ENCODE data around the gene GLP1R.

Gene GLP1R

DNA sequence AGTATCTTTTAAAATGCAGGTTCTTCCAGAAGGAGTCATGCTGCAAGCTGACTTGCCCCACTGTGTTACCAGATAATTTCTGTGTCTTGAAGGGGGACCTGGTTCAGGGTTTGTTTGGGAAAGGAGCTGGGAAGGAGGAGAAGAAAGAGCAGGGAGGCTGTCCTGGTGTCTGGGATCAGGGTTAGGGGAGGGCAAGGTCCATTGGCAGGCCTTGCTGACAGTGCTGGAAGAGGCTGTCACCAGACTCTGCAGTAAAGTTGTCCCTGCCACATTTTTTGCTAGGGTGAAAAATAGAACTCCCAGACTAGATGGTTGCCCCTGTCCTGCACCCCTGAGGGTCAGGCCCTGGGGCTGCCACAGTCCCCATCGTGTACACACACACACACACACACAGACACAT lies 14.9 kb downstream of the GLP1R start:
- DNase-seq: no peak

DNA sequence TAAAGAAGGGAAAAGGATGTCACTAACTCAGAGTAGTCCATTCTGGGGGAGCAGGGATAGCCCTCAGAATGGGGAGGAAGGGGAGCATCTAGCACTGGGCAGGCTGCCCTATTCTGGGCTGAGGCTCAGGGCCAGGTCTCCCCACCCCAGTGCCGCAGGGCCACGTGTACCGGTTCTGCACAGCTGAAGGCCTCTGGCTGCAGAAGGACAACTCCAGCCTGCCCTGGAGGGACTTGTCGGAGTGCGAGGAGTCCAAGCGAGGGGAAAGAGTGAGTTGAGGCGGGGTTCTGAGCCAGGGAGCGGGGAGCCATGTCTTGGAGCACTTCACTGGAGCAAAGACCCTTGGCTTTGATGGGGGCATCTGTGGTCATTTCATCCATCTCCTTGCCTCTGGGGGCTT lies 17.0 kb downstream of the GLP1R start:
- DNase-seq: no peak

DNA sequence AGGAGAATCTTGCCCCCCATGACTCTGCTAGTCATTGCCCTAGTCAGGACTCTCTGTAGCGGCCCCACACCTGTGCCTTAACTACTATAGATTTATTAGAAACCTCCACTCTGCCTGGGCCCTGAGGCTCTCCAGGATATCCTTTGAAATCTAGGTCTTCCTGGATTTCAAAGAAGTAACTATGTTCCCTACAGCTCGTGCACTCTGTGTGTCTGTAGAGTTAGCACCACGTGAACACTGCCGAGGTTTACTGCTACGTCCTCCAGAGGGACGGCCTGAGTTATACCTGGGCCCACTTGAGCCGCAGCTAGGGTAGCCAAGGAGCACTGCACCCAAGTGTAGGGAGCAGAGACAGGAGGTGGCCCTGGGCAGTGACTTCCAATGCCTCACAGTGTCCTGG lies 19.8 kb downstream of the GLP1R start:
- DNase-seq: no peak

DNA sequence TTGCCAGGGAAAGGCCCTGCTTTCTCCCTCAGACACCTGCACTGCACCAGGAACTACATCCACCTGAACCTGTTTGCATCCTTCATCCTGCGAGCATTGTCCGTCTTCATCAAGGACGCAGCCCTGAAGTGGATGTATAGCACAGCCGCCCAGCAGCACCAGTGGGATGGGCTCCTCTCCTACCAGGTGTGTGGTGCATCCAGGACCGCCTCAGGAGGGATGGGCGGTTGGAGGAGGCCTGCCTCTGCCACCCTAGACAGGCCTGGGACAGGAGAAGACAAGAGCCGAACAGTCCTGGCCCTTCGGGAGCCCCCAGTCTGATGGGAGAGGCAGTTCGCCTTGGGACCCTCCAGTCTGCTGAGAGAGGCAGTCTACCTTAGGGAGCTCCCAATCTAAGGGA lies 24.2 kb downstream of the GLP1R start:
- no peak for DNase-seq

DNA sequence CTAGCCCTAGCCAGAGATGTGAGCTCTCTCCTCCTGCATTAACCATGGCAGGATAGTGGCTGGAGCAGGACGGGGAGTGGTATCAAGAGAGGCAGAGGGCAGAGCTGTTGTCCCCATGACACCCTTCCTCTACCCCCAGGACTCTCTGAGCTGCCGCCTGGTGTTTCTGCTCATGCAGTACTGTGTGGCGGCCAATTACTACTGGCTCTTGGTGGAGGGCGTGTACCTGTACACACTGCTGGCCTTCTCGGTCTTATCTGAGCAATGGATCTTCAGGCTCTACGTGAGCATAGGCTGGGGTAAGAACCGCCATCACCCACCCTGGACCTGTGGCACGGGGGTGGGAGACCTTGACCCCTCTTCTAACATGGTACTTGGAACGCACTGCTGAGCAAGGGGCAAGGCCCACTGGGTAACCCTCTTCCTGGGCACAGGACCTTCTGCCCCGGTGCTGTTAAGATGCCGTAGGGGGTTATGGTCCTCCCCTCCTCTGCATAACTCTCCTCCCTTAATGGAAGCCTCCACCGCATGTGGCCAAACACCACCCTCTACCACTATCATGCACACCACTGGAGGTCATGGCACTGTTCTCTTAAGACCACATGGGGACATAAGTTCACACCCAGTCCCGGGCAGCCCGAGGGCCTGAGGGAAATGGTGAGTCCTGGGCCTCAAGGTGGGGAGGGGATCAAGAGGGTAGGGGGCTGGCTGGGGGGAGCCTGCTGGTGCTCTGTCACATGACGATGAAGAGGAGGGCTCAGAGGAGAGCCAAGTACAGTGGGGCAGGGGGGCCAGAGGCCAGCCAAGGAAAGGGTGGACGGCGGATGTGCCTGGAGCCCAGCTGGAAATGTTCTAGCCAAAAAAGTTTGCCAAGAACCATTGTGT lies 25.1 kb downstream of the GLP1R start:
- DNase-seq: no peak

DNA sequence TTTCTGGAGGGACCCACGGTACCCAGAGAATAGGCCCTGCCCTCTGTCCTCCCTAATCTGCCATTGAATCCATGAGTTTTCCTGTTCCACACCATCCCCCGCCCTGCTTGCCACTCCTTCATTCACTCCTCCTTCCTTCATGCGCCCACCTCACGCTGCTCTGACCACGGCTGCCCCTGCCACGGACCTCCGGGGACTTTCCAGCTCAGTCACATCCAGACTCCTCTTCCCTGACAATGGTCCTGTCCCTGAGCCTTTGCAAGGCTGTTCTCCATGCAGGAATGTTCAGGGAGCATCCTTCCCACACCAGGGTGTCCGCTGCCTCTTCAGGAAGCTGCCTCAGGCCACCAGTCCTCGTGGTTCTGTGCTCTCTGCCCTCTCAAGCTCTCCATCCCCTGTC lies 25.9 kb downstream of the GLP1R start:
- no peak for DNase-seq

DNA sequence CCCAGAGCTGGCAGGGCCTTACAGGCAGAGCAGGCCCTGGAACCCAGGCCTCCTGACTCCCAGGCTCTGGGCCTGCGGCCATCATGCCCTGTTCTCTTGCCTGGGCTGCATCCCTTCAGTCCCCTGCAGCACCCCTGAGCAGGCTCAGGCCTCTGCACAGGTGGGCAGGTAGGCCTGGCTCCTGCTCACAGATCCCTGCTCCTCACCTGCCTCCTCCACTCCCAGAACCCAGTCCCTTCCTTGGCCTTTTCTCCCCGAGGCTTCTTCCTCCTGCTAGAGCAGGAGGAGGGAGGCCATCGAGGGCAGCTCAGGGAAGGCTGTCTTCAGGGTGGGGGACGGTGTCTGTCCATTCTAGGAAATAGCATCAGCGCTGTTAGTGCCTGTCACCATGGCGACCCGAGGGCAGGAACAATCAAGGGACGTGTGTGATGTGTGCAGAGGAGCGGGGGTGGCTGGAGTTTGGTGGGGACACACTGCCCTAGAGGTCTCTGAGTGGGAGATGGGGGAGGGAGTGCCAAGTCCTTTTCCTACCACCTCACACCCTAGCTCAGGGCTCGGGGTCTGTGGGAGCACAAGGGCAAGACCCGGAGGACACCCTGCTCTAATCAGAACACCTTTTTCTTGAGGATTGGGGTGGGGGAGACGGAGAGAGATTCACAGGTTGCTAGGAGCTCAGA lies 26.6 kb downstream of the GLP1R start:
- no peak for DNase-seq

DNA sequence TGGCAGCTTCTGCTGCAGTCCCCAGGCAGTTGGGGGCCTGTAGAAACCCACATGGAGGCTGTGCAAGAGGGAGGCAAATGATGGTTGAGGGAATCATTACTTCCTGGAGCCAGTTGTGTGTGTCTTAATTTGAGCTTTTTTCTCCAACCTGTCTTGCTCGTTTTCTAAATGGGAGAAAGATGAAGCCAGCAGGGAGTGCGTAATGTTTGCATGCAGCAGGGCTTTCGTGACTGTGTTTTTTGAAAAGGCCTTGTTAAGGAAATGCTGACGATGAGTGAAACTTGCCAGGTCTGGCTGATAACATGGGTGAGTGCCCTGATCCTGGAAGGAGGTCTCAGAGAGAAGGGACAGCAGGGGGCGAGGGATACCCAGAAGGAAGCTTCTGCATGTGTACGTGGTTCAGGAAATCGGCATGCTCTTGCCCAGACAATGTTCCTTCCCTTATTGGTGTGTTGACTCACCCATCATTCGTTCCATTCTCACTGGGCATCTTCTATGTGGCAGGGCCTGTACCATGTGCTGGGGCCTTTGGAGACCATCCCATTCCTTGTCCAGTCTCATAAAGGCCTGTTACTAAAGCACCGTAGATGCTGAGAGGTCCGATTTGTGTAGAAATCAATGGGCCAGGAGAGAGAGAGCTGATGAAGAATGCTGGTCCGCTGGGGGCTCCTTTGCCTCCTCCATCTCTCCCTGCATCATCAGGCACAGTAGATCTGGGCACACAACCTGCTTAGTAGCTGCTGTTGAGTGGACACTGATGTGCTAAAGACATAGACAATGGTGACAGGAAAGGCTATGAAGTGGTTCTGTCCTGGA lies 27.4 kb downstream of the GLP1R start:
- DNase-seq: no peak

DNA sequence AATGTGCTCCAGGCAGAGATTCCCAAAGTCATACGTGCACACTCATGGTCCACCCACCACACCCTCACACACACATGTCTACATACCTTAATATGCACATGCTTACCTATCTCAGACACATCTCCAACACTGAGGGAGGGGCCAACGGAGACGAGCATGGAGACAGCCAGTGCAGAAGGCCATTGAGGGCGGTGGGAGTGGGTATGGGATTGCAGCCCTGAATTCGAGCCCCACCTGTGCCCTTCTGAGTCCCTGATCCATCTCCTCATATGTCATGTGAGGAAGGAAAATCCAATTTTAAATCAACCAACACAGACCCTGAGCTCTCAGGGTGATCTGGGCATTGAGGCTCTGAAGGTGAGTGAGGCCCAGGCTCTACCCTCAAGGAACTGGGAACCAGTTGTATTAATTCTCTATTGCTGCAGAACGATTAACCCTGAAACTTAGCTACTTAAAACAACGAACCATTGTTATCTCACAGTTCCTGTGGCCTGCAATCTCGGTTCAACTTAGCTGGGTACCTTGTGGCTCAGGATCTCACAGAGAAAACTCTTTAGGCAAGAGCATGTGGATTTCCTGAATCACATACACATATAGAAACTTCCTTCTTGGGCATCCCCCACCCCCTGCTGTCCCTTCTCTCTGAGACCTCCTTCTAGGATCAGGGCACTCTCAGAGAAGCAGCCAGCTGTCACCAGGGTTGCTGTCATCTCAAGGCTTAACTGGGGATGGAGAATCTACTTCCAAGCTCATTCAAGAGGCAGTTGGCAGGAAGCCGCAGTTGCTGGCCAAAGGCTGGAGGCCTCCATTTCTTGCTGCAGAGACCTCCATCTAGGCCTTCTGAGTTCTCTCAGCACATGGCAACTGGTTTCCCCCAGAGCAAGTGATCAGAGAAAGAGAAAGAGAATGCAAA lies 28.3 kb downstream of the GLP1R start:
- DNase-seq: no peak

DNA sequence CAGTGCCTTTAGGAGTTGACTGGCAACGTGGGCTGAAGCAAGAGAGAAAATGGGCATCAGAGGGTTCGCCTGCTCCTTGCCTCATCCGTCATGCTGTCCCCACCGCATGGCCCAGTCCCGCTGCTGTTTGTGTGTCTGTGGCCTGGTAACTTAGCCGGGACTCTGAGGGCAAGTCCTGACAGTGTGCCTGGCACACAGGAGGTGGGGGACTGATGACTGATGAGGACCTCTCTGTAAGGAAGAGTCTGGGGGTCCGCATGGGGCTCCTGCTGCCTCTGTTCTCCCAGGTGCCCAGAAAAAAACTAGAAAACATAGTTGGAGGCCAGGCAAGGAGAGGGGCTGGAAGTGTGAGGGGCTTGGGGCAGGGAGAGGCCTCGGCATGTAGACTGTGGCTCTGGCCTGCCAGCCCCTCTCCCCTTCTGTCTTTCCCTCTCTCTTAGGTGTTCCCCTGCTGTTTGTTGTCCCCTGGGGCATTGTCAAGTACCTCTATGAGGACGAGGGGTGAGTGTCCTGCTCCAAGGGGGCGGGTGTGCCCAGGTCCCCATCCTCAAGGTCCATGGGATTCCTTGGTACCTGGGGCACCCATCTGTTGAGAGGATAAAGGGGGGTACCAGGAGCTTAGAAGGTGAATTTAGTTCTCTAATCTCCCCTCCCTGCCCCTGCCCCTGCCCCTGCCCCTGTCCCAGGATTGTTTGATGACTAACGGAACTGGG lies 29.5 kb downstream of the GLP1R start:
- no peak for DNase-seq

DNA sequence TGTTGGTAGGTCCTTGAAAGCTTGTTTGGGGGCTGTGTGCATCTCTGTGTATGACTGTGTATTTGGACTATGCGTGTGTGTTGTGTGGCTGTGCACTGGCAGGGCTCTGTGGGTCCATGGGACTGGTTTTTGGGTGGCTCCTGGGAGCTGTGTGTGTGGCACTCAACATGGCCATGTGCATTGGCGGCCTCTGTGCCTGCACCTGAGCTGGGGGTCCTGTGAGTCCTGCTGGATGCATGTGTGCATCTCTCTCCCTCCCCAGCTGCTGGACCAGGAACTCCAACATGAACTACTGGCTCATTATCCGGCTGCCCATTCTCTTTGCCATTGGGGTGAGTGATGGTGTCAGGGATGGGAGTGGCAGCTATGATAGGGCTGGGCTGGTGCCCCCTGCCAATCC lies 30.1 kb downstream of the GLP1R start:
- DNase-seq: no peak

DNA sequence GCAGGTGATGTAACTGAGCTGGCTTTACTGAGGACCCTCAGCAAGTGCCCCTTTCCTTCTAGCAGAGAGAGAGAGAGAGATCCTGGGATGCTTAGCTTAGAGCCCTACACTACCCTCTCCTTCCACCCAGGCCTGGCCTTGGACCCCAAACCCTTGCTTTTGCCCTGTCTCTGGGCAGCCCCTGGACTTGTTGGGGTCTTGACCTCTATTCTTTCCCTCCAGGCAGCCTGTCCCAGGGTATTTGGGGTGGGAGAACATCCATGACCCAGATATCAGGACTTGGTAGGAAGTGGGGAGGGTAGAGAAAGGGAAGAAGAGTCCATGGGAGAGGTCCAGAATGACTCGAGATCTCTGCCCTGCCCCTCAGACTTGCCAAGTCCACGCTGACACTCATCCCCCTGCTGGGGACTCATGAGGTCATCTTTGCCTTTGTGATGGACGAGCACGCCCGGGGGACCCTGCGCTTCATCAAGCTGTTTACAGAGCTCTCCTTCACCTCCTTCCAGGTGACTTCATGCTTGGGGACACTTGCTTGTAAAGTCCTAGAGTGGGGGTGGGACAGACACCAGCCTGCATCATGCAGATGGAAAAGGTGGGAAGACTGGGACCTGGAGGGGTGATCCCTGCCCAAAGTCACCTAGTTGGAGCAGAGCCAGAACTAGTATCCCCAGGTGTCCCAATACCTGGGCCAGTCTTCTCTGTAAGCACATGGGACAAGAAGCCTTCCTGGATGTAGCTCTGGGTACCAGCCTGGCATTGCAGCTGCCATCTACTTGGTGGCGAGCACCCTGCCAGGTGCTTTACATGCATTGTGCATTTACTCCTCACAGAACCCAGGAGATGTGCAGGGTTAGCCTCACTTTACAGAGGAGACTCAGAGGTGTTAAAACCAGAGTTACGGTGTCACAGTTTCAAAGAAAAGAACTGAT lies 30.9 kb downstream of the GLP1R start:
- DNase-seq: no peak

DNA sequence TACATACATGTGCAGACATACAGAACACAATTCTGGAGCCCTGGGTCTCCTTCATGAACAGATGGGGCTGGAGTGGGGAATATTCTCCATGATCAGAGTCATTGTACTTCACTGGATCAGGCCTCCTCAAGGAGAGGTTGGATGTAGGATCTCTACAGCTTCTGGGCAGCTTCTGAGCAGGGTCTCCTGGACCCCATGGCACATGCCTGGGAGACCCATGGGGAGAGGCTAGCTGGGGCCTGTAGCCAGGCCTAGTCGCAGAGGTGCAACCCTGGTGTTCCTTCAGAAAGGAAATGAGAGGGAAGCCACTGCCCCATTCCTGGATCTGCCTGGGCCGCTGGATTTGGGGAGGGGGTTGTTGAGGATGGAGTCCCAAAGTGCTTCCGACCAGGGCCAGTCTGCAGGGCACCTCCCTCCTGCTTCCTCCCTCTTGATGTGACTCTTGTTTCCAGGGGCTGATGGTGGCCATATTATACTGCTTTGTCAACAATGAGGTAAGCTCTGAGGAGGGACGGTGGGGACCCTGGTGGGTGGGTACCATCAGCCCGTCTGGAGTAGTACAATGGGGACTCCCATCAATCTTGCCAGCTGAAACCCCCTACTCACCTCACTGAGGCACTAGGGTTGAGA lies 31.8 kb downstream of the GLP1R start:
- DNase-seq: no peak

DNA sequence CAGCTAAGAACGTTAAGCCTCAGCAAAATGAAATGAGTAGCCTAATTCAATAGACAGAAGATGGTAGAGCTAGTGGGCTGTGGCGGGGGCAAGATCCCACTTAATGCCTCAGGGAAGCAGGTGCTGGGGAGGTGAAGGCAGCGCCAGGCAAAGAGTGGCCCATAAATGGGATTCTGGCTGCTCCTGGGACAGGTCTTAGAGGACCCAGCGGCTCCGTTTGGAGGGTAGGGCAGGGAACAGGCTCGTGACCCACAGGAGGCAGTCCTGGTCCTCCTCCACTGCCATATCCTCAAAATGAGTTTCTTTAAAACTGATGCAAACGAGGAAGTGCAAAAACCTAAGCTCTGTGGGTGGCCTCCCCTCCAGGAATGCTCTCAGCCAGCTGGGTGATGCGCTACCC lies 33.7 kb downstream of the GLP1R start:
- DNase-seq: peak; percentile 48

DNA sequence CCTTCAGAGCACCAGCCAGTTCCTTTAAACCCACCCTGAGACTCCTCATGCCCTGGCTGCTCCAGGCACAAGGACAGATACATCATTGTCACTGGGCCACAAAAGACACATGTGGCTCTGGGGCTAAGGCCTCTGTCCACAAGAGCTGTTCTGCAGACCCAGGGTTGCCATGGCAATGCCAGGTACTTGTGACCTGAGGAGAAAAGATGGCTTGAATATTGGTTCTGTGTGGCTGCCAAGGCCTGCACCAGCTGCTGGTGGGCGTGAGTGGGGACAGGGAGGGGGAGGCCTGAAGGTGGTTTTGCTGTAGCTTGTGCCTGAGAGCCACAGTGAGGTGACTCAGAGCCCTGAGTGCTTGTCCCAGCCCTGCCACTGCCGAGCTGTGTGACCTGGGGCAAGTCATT lies 34.7 kb downstream of the GLP1R start:
- no peak for DNase-seq

DNA sequence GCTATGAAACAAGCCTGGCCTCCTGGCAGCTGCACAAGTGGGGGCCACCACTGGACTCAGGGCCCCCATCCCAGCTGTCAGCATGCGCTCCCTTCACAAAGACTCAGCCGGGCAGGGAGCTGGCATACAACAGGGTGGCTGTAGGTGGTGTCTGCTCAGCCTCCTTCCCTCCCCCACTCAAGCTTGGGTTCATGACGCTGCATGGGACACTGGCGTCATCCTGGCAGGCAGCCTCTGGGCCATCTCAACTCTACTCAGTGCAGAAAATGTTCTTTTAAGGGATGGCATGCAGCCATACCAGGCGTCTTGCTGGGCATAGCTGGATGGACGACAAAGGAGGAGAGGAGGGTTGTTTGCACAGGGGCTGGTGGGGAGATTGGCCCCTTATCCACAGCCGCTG lies 35.9 kb downstream of the GLP1R start:
- DNase-seq: no peak

DNA sequence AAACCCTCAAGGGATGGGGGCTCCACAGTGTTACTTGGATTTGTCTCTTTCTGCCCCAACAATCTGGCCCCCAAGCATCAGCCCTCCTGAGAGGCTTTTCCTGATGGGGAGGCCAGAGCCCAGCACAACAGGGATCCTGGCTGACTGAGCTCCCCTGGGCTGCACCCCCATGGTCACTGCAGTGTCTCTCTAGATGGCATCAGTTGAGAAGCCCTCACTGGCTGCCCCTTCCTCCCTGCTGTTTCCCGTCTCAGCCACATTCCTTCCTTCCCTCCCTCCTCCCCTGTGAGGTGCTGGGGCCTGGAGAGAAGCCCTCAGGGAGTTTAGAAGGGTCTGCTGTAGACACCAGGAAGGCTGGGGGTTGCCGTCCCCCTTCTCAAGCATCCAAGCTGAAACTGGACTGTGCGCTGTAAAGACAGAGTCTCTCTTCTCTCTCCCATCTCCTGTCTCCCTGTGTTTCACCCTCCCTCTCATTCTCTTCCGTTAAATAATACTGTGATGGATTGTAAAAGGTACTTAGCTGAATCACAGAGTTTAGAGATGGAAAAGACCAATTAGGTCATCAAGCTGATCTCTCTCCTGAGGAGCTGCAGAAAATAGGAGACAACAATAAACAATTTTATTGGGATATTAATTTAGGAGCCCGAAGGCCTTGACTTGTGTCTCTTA lies 36.7 kb downstream of the GLP1R start:
- no peak for DNase-seq

DNA sequence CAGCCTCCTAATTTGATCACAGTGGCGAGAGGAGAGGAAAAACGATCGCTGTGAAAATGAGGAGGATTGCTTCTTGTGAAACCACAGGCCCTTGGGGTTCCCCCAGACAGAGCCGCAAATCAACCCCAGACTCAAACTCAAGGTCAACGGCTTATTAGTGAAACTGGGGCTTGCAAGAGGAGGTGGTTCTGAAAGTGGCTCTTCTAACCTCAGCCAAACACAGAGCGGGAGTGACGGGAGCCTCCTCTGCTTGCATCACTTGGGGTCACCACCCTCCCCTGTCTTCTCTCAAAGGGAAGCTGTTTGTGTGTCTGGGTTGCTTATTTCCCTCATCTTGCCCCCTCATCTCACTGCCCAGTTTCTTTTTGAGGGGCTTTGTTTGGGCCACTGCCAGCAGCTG lies 37.7 kb downstream of the GLP1R start:
- DNase-seq: peak; percentile 74

DNA sequence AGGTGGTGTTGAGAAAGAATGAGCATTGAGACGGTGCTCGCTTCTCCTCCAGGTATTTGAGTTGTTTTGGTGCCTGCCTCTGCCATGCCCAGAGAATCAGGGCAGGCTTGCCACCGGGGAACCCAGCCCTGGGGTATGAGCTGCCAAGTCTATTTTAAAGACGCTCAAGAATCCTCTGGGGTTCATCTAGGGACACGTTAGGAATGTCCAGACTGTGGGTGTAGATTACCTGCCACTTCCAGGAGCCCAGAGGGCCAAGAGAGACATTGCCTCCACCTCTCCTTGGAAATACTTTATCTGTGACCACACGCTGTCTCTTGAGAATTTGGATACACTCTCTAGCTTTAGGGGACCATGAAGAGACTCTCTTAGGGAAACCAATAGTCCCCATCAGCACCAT lies 38.1 kb downstream of the GLP1R start:
- DNase-seq: no peak

DNA sequence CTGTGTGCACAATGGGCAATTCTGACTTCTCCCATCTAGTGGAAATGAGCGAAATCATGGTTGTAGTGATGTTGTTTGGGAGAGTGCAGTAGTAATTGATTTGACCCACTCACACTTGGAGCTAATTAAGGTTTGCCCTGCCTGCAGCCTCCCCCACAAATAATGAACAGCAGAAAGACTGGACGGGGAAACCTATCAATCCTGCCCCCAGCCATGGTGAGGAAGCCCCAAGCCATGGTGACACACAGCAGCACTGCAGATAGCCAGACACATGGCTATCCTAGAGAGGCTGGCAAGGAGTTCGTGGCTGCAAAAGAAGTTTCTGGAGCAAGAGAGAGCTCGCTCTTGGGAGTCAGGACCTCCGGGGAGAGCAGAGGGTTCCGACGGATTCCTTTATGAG lies 38.6 kb downstream of the GLP1R start:
- DNase-seq: no peak
